Kidney glomerular epithelial cell (primary cell): ENCODE data around the gene MR1.
A peak's percentile ranks its signal among the peaks of the same experiment; 100 is the strongest.

ENCODE experiments used
- DNase-seq: peaks from one replicate; lab custom pipeline; 2025; lab: John Stamatoyannopoulos, UW

MR1 gene

GRCh38 chr1:181033799-181034451 is at the start of gene MR1:
MR1 (plus strand) TSS chr1:181033983; CDS start chr1:181034008, 25 bp downstream.
- peak; percentile 92 for DNase-seq

- DNase-seq = peak; percentile 40
Measured at GRCh38 chr1:180988253-180988752, 45.5 kb upstream of the MR1 start.

- no peak for DNase-seq
Measured at GRCh38 chr1:180994262-180994661, 39.5 kb upstream of the MR1 start.

- no peak for DNase-seq
Measured at GRCh38 chr1:180997843-180998504, 35.8 kb upstream of the MR1 start.

GRCh38 chr1:181001091-181001780 is 32.5 kb upstream of the MR1 start:
- DNase-seq = no peak

- no peak for DNase-seq
Measured at GRCh38 chr1:181002582-181003172, 31.1 kb upstream of the MR1 start.

GRCh38 chr1:181010789-181011188 is 23.0 kb upstream of the MR1 start:
- DNase-seq = no peak

- DNase-seq = no peak
Measured at GRCh38 chr1:181011301-181012202, 22.2 kb upstream of the MR1 start.

GRCh38 chr1:181012203-181012745 is 21.5 kb upstream of the MR1 start:
- no peak for DNase-seq

GRCh38 chr1:181013144-181013543 is 20.6 kb upstream of the MR1 start:
- DNase-seq = no peak

- no peak for DNase-seq
Measured at GRCh38 chr1:181014477-181015250, 19.1 kb upstream of the MR1 start.

GRCh38 chr1:181015251-181015615 is 18.6 kb upstream of the MR1 start:
- DNase-seq = no peak

- DNase-seq = no peak
Measured at GRCh38 chr1:181016563-181016962, 17.2 kb upstream of the MR1 start.

GRCh38 chr1:181018901-181019681 is 14.7 kb upstream of the MR1 start:
- no peak for DNase-seq

- DNase-seq = no peak
Measured at GRCh38 chr1:181021159-181021558, 12.6 kb upstream of the MR1 start.

- DNase-seq = peak; percentile 54
Measured at GRCh38 chr1:181021811-181022434, 11.9 kb upstream of the MR1 start.

- DNase-seq = no peak
Measured at GRCh38 chr1:181023265-181024057, 10.3 kb upstream of the MR1 start.

- DNase-seq = no peak
Measured at GRCh38 chr1:181028196-181028595, 5.6 kb upstream of the MR1 start.
